T-cell (primary cell): ENCODE data around the gene SBK2. TPM values are rescaled to one million over a fixed set of nuclear protein-coding genes. Genes with fewer than 3 reads are reported as not detected.

Experiments used
- ATAC-seq, 4 experiments: fragments of 200-7000 bp in 3 of 4; fragments of 150-1000 bp in 1 of 4; cut with Tn5 transposase; replicated peaks in 1 of 4; 1 replicate in 3 of 4; 2 replicates in 1 of 4; pipeline ENCODE4 v1.10.0; 2021; ENCODE audit warnings: moderate library complexity in 3 of 4, mild to moderate bottlenecking in 2 of 4, moderate number of reproducible peaks in 1 of 4
- CTCF ChIA-PET, 2 donors: fragments of 300-600 bp; sonication (Branson Sonifier 250); formaldehyde crosslinking; loops; one replicate each; lab custom pipeline; 2022; ENCODE audit warnings: antibody characterized with exemption in 2 of 2; lab: Charles Lee
- POLR2A ChIA-PET, 2 donors: fragments of 300-600 bp; sonication (Branson Sonifier 250); formaldehyde crosslinking; loops; one replicate each; lab custom pipeline; 2022; ENCODE audit warnings: antibody characterized with exemption in 2 of 2; lab: Charles Lee
- DNase-seq, 35 experiments: peaks; one replicate each; pipeline versions ENCODE4 v3.0.0 to v3.0.0-alpha.2; 2013 to 2023
- H3K27ac ChIP-seq: one replicate; pipeline ENCODE4 v1.5.1; 2013; ENCODE audit warnings: low read length
- H3K27me3 ChIP-seq, 2 experiments: replicated peaks in 1 of 2; 1 replicate in 1 of 2; 2 replicates in 1 of 2; pipeline versions ENCODE4 v1.6.1 to v1.7.0; 2013; ENCODE audit warnings: low read length in 1 of 2, mixed read lengths in 1 of 2; ENCODE audit not compliant: control insufficient read depth in 2 of 2, insufficient read depth in 2 of 2; ENCODE audit errors: extremely low read depth in 1 of 2
- H3K36me3 ChIP-seq, 2 donors: 1 replicate in 1 of 2; 2 replicates in 1 of 2; pipeline versions ENCODE4 v1.6.1 to v1.7.0; 2013; ENCODE audit warnings: low read length in 1 of 2; ENCODE audit not compliant: control insufficient read depth in 2 of 2, insufficient read depth in 1 of 2; ENCODE audit errors: extremely low read depth in 1 of 2
- H3K4me1 ChIP-seq, 2 experiments: 1 replicate in 1 of 2; 2 replicates in 1 of 2; pipeline versions ENCODE4 v1.6.1 to v1.7.0; 2013; ENCODE audit warnings: low read length in 2 of 2, mixed read lengths in 1 of 2; ENCODE audit not compliant: insufficient read depth in 2 of 2, control insufficient read depth in 1 of 2; ENCODE audit errors: extremely low read depth in 1 of 2
- H3K4me3 ChIP-seq, 2 donors: 1 replicate in 1 of 2; 2 replicates in 1 of 2; pipeline versions ENCODE4 v1.5.1 to v1.7.0; 2013; ENCODE audit warnings: mild to moderate bottlenecking in 2 of 2, low read length in 1 of 2, moderate library complexity in 1 of 2; ENCODE audit not compliant: control insufficient read depth in 1 of 2; ENCODE audit errors: extremely low read depth in 1 of 2
- H3K9me3 ChIP-seq: 2 replicates; pipeline ENCODE4 v1.7.0; 2013
- H3K27ac Mint-ChIP-seq, 2 donors: one replicate each; pipeline ENCODE4 v1.8.0; 2020 to 2021; ENCODE audit warnings: mild to moderate bottlenecking in 2 of 2, mixed read lengths in 2 of 2
- H3K27me3 Mint-ChIP-seq, 2 donors: one replicate each; pipeline ENCODE4 v1.8.0; 2021 to 2022; ENCODE audit warnings: mixed read lengths in 2 of 2
- H3K36me3 Mint-ChIP-seq: one replicate; pipeline ENCODE4 v1.8.0; 2021; ENCODE audit warnings: mixed read lengths
- H3K4me1 Mint-ChIP-seq, 3 donors: one replicate each; pipeline ENCODE4 v1.8.0; 2020 to 2022; ENCODE audit warnings: mixed read lengths in 3 of 3, mild to moderate bottlenecking in 1 of 3
- H3K4me3 Mint-ChIP-seq, 3 donors: one replicate each; pipeline ENCODE4 v1.8.0; 2020 to 2022; ENCODE audit warnings: mild to moderate bottlenecking in 3 of 3, mixed read lengths in 3 of 3, moderate library complexity in 3 of 3
- H3K9me3 Mint-ChIP-seq, 3 donors: one replicate each; pipeline ENCODE4 v1.8.0; 2020 to 2022; ENCODE audit warnings: mixed read lengths in 3 of 3
- WGBS: methylation state at CpG from one replicate; pipeline ENCODE4 v1.1.5; 2013; ENCODE audit warnings: missing lambda C conversion rate; ENCODE audit not compliant: insufficient coverage; 5-methylcytosine and 5-hydroxymethylcytosine counted together
- total RNA-seq, 35 experiments: library from RNA in 6 of 35; stranded (reverse) in 6 of 35; fragments of 120-200 nt in 1 of 35; gene quantifications; one replicate each; pipeline versions ENCODE4 v1.2.1 to v1.2.4 and lab custom pipeline; 2013 to 2026

The SBK2 gene
- total RNA-seq, 5 donors from 2014 or later (not counting 1 experiment from before 2014, with no cell fraction given) = not detected

DNA sequence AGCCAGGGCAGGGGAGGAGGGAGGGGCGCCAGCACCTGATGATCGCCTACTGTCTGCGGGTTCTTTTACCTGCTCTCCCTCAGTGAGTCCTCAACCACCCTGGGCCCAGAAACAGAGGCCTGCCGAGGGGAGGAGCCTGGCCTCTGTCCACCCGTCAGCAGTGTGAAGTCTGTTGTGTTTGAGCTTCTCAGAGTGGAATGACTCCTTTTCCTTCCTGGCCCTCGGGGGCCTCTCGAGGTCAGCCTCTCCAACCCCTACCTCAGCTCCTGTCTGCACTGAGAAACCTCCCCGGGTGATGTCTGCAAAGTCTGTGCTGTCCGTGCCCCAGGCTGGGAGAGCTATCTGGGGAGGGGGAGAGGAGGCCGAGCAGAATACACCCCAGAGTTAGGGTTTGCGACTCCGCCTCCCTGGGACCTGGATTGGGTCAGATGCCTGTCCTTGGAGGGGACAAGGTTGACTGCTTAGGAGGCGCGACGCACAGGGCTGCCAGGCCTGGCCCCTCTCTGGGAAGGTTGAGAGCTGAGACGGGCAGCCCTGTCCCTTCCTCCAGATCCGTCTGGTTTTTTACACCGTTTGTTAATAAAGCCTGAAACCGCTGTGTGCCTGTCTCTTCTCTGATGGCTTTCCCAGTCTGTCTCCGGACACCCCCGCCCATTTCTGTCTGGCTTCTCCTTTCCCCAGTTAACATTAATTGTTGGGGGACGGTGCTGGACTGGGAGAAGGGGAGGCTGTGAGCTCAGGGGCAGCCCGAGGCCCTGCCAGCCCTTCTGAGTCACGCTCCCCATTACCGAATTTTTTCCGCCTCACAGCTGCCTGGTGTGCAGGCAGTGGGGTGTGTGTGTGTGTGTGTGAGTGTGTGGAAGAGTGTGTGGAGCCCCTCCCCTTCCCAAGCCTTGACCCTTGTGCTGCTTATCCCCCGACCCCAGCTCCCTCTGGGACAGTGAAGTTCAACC lies 49.7 kb downstream of the SBK2 start:
- Mint-ChIP-seq H3K4me3 (no peak overlapping the region), H3K4me1 (peaks cover 6 to 11% (median 9%) of the 10 kb centered on the region in 3 donors), H3K36me3 (no peaks in the 10 kb centered on the region), H3K9me3 (no peaks in the 10 kb centered on the region), H3K27me3 (peaks cover 0 to 7% of the 10 kb centered on the region in 2 donors), H3K27ac (peak overlapping the region; percentile 28 to 43)
- Histone ChIP-seq H3K4me1 (peaks cover 7 to 29% of the 10 kb centered on the region in 2 experiments), H3K27ac (peak overlapping the region; percentile 47), H3K36me3 (peaks cover 0 to 11% of the 10 kb centered on the region in 2 donors), H3K27me3 (peaks cover 0 to 42% of the 10 kb centered on the region in 2 experiments), H3K9me3 (no peaks in the 10 kb centered on the region), H3K4me3 (no peak overlapping the region)
- CTCF ChIA-PET = no interaction called here
- peak in 1 of 35 experiments; percentile 32 for DNase-seq
- WGBS = 71% methylated on average over 12 of the region's 27 CpGs
- peak in 1 of 4 experiments; percentile 26 for ATAC-seq
- POLR2A ChIA-PET = interaction anchor here in 1 of 2 donors (0.5 to 0.6 kb wide), 2 partner anchors 8 to 10 kb away, joined by 3 to 8 read pairs; no protein-coding TSS in a partner anchor

DNA sequence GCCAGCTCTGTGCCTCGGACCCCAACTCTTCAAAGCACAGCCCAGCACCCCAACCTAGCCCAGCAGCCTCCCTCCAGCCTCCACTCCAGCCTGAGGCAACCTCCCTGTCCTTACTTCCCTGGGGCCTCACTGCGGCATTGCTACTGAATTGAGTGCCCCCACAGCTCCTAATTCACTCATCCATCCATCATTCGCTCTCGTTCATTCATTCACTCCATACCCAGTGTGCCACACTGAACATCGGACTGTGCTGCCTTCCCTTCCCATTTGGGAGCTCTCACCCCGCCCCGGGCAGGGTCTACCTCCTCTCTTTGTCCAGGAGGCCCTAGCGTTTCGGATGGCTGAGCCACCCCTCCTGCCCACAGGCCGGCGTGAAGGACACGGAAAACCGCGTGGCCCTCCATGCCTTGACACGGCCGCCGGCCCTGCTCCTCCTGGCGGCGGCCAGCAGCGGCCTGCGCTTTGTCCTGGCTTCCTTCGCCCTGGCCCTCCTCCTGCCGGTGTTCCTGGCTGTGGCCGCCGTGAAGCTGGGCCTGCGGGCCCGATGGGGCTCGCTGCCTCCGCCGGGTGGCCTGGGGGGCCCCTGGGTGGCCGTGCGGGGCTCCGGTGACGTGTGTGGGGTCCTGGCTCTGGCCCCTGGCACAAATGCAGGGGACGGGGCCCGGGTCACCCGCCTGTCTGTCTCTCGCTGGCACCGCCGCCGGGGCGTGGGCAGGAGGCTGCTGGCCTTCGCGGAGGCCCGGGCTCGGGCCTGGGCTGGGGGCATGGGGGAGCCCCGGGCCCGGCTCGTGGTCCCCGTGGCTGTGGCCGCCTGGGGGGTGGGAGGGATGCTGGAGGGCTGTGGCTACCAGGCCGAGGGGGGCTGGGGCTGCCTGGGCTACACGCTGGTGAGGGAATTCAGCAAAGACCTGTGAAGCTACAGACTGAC lies 50.6 kb downstream of the SBK2 start:
- Mint-ChIP-seq H3K4me1 (peaks cover 6 to 11% (median 9%) of the 10 kb centered on the region in 3 donors), H3K4me3 (peak overlapping the region; percentile 64 to 83 (median 74)), H3K36me3 (no peaks in the 10 kb centered on the region), H3K9me3 (no peaks in the 10 kb centered on the region), H3K27ac (peak overlapping the region; percentile 61 to 72), H3K27me3 (no peaks in the 10 kb centered on the region)
- DNase-seq = no peak
- H3K36me3 ChIP-seq = peaks cover 4 to 11% of the 10 kb centered on the region in 2 donors
- 92% methylated on average over 39 of the region's 53 CpGs for WGBS
- no peak overlapping the region for H3K4me3 ChIP-seq
- ATAC-seq = no peak
- H3K27me3 ChIP-seq = peaks cover 0 to 33% of the 10 kb centered on the region in 2 experiments
- POLR2A ChIA-PET = no interaction called here
- H3K9me3 ChIP-seq = no peaks in the 10 kb centered on the region
- CTCF ChIA-PET = no interaction called here
- H3K4me1 ChIP-seq = peaks cover 7 to 29% of the 10 kb centered on the region in 2 experiments
- H3K27ac ChIP-seq = peak overlapping the region; percentile 65

DNA sequence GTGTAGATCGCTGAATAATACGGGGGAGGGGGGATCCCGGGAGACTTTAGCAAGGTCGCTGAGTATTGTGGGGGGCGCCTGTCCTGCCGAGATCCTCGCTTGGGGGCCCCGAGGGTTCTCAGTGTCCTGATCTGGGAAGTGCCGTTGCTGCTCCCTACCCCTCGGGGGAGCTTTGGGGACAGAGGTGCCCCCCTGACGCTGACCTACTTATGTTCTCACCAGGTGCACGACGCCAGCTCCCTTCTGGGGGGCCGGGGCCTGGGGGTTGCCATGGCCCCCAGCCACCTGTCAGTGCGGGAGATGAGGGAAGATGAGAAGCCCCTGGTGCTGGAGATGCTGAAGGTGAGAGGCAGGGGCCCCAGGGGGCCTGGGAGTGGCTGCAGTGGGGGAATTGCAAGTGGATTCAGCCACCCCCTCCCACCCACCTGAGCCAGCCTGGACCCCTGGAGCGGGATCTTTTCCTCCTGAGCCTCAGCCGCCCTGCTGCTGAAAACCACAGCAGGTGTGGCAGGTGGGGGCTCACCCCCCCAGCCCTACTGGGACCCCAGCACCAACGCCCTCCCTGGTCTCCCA lies 51.4 kb downstream of the SBK2 start:
- Histone ChIP-seq H3K36me3 (peaks cover 5 to 11% of the 10 kb centered on the region in 2 donors), H3K4me1 (peaks cover 7 to 29% of the 10 kb centered on the region in 2 experiments), H3K27me3 (peaks cover 0 to 25% of the 10 kb centered on the region in 2 experiments), H3K27ac (peak overlapping the region; percentile 65), H3K4me3 (peak overlapping the region; percentile 48 to 55), H3K9me3 (no peaks in the 10 kb centered on the region)
- 46% methylated on average over 4 of the region's 18 CpGs for WGBS
- Mint-ChIP-seq H3K4me3 (peak overlapping the region; percentile 72 to 83 (median 74)), H3K36me3 (peaks cover 2% of the 10 kb centered on the region), H3K9me3 (no peaks in the 10 kb centered on the region), H3K27me3 (no peaks in the 10 kb centered on the region), H3K27ac (peak overlapping the region; percentile 61 to 72), H3K4me1 (peaks cover 6 to 11% (median 10%) of the 10 kb centered on the region in 3 donors)
- ChIA-PET POLR2A (no interaction called here), CTCF (interaction anchor here in 1 of 2 donors (0.8 to 1.1 kb wide), 2 partner anchors 18 to 114 kb away, joined by 3 to 6 read pairs; partner anchors contain the start of gene ZNF524)
- DNase-seq (peak in 2 of 35 experiments; percentile 21 to 34), ATAC-seq (peak in 2 of 4 experiments; percentile 3 to 15)

DNA sequence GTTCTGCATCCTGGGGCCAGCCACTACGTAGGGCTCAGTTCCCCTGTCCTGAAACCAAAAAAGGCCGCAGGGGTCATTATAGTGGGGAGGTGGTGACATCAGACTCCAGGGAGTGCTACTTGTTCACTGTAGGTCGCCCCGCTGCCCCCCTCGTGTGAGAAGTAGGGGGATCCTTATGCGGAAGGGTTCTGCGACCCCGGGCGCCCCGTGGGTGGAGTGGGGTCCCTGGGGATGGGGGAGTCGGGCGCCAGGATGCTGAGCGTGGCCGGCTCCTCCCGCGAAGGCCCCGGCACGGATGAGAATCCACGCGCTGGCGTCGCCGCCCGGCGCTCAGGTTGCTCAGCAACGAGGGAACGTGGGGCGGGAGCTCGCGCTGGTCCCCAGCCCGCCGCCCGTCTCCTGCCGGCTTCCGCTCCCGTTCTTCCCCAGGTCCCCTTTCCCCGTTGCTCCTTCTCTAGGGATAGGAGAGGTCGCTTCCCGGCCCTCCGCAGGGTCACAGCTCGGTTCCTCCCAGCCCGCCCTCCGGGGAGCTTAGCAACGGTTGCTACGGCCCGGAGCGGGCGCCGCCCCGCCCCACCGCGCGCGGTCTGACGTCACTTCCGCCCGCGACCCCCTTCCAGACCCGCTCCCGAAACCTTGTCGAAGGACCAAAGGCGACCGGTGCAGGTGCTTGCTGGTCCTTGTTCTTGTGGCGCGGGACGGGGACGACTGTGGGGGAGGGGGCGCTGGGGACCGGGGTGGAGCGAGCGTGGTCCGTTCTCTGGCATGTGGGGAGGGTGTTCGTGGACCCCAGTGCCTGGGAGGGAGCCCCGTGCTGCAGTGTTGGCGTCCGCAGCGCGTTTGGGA lies 52.1 kb downstream of the SBK2 start, which contains the start of gene NAT14:
Gene NAT14 (plus strand): TSS at position 596 of the 846 bp plus-strand sequence. CDS start 521 bp downstream, outside the sequence.
- no peaks in the 10 kb centered on the region for H3K9me3 Mint-ChIP-seq
- H3K27me3 Mint-ChIP-seq = no peaks in the 10 kb centered on the region
- peak within 1 kb of the TSS; percentile 55 to 67 for H3K4me3 ChIP-seq
- H3K9me3 ChIP-seq = no peaks in the 10 kb centered on the region
- peak within 1 kb of the TSS; percentile 72 to 83 (median 74) for H3K4me3 Mint-ChIP-seq
- ChIA-PET POLR2A (interaction anchor here in 1 of 2 donors (0.6 kb wide), 1 partner anchor 146 kb away, joined by 9 read pairs; no protein-coding TSS in a partner anchor), CTCF (interaction anchor here in 1 of 2 donors (0.8 to 1.1 kb wide), 2 partner anchors 19 to 115 kb away, joined by 3 to 6 read pairs; partner anchors contain the start of gene ZNF524)
- H3K36me3 ChIP-seq = peaks cover 6 to 11% of the 10 kb centered on the region in 2 donors
- H3K4me1 ChIP-seq = peaks cover 7 to 29% of the 10 kb centered on the region in 2 experiments
- 3% methylated on average over 64 of the region's 78 CpGs for WGBS
- H3K27ac ChIP-seq = peak within 1 kb of the TSS; percentile 65
- H3K27me3 ChIP-seq = peaks cover 0 to 21% of the 10 kb centered on the region in 2 experiments
- H3K36me3 Mint-ChIP-seq = peaks cover 3% of the 10 kb centered on the region
- ATAC-seq = peak; percentile 66 to 80 (median 70)
- peak in 32 of 35 experiments; percentile 24 to 80 (median 50) for DNase-seq
- H3K4me1 Mint-ChIP-seq = peaks cover 9 to 14% (median 14%) of the 10 kb centered on the region in 3 donors
- peak within 1 kb of the TSS; percentile 61 to 72 for H3K27ac Mint-ChIP-seq
